NCI-H524 treated with DMSO at 0.1 percent for 48 hours (cell line): Measurements from ENCODE around the gene THADA.
"Not testable (repeated sequence)": the region's sequence is repeated elsewhere in the genome, so short reads cannot be mapped to it uniquely, and the experiment has no call there.

ENCODE experiments used
- DNase-seq: peaks from one replicate; lab custom pipeline; 2025; lab: John Stamatoyannopoulos, UW

THADA gene, protein sequence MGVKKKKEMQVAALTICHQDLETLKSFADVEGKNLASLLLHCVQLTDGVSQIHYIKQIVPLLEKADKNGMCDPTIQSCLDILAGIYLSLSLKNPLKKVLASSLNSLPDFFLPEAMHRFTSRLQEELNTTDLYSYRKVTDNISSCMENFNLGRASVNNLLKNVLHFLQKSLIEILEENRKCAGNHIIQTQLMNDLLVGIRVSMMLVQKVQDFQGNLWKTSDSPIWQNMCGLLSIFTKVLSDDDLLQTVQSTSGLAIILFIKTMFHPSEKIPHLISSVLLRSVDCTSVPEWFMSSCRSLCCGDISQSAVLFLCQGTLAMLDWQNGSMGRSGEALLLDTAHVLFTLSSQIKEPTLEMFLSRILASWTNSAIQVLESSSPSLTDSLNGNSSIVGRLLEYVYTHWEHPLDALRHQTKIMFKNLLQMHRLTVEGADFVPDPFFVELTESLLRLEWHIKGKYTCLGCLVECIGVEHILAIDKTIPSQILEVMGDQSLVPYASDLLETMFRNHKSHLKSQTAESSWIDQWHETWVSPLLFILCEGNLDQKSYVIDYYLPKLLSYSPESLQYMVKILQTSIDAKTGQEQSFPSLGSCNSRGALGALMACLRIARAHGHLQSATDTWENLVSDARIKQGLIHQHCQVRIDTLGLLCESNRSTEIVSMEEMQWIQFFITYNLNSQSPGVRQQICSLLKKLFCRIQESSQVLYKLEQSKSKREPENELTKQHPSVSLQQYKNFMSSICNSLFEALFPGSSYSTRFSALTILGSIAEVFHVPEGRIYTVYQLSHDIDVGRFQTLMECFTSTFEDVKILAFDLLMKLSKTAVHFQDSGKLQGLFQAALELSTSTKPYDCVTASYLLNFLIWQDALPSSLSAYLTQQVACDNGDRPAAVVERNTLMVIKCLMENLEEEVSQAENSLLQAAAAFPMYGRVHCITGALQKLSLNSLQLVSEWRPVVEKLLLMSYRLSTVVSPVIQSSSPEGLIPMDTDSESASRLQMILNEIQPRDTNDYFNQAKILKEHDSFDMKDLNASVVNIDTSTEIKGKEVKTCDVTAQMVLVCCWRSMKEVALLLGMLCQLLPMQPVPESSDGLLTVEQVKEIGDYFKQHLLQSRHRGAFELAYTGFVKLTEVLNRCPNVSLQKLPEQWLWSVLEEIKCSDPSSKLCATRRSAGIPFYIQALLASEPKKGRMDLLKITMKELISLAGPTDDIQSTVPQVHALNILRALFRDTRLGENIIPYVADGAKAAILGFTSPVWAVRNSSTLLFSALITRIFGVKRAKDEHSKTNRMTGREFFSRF (N-terminal part only)

DNA sequence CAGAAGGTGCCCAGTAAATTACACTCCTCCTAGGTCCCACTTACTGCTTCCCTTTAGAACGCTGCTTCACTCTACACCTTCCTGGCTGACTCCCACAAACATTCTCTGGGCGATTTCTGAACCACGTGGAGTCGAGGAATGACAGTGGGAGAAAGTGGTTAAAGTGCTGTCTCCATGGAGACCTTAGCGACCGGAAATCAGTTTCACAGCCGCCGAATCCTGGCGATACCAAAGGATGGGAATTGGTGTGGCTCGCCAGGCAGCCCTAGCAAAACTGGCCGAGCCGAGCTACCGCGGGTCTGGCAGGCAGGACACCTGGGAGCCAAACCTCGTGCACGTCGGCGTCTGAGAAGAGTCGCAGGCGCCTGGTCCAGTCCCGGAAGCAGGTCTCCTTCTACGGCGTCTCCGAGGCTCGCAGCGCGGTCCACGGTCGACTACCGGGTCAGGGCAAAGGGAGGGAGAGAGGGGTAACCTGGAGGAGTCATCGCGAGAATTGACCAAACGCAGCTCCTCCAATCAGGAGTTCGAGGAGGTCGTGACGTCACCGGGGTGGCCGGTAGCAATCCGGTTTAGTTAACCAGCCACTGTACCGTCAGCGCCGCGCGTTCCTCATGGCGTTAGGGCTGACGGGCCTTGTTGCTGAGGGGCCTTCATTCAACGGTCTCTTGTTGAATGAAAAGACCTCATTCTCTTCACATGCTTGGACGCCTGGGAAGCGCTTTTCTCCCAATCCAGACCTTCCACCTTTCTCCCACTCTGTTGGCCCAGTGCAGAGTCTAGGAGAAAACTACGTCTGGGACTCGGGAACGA lies at the start of gene THADA:
Gene THADA, minus strand, starts transcription at position 436 of the 810 bp plus-strand sequence. CDS start 3,646 bp downstream, outside the sequence.
- peak; percentile 94 for DNase-seq

DNA sequence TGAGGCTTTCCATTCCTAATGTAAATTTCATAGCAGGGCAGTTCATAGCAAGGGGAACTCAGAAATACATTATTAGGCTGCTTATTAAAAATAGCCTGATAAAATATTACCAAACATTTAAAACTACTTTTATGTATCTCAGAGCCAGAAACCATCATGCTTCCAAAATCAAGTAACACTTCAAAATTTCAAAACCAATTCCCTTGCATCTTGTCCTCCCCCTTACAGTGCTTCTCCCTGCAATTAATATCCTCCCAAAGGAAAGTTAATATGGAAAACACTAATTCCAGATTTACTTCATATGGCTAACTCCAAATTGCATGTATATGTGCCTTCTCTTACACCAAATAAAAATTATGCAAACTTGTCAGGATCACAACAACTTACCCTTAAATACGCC lies 47.8 kb upstream of the THADA start:
- no peak for DNase-seq

DNA sequence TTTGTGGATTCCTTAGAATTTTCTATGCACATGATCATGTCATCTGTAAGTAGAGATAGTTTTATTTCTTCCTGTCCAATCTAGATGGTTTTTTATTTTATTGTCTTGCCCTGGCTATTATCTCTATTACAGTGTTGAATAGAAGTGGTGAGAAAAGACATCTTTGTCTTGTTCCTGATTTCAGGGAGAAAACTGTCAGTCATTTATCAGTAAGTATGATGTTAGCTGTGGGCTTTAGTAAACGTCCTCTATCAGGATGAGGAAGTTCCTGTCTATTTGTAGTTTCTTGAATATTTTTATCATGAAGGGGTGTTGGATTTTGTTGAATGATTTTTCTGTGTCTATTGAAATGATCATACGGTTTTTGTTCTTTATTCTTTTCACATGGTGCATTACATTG lies 46.5 kb upstream of the THADA start:
- DNase-seq: no peak

DNA sequence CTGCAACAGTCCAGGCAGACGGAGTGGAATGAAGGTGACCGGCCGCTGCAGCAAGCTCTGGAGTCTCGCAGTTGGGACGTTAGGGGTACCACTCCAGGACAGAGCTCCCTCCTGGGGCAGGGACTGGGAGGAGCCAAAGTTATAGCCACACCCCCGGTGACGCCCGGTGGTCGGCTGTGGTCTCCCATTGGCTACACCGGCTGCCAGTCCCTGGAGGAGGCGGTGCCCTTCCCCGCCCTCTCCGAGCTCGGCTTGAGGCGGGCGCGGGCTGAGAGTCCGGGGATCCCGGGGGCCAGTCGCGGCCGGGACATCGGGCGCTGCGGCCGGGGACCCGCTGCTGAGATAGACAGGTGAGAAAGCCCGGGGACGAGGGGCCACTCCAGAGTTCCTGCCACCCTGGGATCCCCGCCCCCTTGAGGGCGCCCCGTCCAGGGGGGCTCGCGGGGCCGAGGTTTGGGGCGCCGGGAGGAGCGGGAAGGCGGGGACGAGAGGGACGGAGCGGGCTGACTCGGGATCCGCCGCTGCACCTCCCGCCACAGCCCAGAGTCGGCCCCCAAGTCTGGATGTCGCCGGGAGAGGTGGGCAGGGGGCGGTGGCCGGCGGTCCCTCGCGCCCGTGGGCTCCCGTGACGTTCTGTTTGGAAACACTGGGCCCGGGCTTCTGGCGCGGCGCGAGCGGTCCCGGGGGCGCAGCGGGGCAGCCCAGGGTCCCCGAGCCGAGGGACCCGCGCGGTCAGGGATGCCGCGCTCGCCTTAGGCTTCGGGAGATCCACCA lies 41.4 kb upstream of the THADA start, which contains the start of gene PLEKHH2:
Gene PLEKHH2, plus strand, starts transcription at position 231 of the 774 bp plus-strand sequence. CDS start 7,414 bp downstream, outside the sequence.
- peak; percentile 8 for DNase-seq

DNA sequence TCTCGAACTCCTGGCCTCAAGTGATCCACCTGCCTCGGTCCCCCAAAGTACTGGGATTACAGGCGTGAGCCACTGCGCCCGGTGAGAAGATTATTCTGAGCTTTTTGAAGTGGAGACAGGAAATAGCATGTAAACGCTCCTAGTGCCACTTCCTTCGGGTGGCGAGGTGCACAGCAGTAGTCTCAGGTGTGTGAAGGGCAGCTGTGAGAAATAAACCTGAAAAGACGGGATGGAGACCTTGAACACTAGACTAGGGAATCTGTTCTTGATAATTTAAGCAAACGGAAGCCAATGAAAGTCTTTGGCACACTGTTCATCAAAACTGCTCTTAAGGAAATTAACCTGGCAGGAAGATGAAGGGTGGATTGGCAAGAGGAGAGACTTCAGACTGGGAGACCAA lies 40.8 kb upstream of the THADA start:
- DNase-seq: no peak

DNA sequence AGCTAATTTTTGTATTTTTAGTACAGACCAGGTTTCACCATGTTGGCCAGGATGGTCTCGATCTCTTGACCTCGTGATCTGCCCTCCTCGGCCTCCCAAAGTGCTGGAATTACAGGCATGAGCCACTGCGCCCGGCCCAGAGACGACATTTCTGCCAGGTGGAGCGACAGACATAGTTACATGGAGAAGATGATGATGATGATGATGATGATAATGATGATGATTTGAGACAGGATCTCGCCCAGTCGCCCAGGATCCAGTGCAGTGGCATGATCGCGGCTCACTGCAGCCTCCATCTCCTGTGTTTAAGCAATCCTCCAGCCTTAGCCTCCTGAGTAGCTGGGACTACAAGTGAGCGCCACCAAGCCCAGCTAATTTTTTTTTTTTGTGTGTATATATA lies 40.3 kb upstream of the THADA start:
- DNase-seq: not testable (repeated sequence)

DNA sequence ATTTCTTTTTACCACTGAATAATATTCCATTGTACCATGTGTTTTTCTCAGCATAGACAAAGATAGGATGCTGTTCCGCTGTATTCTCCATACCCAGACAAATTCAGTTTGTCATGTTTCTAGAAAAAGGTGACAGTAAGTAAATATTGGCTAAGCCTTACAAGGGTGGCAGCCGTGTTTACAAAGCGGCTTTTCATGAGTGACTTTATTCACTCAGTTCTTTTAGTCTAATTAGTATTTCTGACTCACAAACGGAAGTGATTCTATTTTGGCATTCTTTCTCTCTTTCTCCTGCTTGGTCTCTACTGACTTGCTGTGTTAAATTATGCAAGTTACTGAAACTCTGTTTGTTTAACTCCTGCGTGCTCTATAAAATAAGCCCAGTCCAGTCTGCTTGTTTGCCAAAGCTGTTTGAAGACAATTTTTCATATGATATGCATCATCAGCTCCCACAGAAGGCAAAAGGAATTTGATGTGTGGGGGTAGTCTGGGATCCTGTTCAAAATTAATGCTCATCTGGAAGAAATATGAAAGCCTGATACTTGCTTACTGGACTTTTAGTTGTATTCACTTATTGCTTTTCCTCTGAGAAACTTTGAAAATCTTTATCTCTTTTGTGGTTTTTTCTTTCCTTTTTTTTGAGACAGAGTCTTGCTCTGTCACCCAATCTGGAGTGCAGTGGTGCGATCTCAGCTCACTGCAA lies 38.9 kb upstream of the THADA start:
- no peak for DNase-seq

DNA sequence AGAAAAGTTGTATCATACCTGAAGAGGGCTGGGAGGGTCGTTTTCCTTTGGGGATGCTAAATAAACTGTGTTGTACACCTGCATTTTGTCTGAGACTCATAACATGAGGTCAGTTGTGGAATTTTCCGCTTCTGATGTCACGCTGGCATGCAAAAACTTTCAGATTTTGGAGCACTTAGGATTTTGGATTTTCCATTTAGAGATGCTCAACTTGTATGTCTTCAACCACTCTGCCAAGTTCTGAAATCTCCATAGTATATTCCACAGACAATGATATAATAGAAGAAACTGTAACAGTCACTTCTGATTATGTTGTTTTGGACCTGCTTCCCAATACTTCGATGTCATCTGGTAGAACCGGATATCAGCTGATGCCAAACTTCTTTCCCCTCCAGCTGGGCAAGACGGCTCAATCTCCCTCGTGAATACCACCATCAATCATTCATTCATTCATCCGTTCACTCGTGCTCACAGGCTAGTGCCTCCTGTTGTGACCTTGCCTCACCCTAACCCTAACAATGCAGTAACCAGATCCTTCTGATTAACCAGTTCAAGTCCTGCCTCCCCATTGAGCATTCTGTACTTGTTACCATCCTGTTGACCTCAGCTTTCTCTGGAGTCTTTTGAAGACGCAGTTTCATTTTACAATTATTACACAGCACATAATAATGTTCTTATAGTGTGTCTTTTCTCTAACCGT lies 35.9 kb upstream of the THADA start:
- no peak for DNase-seq

DNA sequence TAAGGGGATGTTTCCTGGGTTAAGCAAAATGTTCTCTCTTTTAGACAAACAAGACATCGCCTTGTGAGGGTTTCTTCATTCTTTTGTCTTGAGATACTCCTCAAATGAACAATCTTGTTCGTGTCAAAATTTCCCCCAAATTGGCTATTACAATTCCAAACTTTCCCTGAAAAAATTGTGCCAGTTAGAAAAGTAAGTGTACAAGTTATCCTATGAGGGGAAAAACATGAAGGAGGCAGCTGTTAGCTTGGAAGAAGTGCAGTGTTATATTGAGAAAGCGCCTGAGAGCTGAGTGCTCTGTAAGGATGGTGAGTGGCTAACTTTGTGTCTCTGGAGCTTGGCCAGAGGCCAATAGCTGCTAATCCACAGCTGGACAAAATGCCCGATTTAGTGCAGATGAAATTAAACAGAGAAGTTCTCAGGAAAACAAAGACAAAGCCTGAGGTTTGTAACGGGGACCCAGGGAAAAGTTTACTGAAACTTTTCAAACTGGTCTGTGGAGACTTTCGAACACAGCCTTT lies 27.2 kb upstream of the THADA start:
- peak; percentile 41 for DNase-seq

DNA sequence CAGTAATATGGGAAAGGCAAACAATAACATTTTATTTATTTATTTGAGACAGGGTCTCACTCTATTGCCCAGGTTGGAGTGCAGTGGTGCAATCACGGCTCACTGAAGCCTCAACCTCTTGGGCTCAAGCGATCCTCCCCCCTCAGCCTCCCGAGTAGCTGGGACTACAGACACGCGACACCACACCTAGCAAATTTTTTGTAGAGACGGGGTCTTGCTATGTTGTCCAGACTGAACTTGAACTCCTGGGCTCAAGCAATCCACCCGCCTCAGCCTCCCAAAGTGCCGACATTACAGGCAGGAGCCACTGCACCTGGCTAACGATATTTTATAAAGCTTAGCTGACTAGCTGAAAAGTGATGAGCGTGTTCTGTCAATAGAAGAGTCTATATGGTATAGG lies 23.7 kb upstream of the THADA start:
- no peak for DNase-seq

DNA sequence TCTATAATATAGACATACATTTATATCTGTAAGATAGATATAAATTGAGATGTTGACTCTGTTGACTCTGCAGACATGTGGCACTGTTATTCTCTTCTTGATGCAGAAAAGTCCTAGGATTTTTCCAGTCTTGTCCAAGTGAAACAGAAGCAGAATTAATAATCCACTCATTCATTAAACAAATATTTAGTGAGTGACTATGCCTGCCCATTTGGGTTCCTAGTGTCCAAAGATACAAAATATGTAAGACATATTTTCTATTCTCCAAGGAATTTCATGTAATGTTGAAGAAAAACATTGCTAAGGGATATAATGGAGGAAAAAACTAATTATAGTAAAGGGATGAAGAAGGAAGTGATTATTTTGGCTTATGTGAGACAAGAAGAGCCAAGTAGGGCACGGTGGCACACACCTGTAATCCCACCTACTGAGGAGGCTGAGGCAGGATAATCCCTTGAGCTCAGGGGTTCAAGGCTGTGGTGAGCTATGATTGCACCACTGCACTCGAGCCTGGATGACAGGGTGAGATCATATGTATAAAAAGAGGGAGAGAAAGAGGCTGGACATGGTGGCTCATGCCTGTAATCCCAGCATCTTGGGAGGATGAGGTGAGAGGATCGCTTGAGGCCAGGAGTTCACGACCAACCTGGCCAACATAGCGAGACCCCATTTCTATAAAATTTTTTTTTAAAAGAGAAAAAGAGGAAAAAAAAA lies 21.3 kb upstream of the THADA start:
- no peak for DNase-seq

DNA sequence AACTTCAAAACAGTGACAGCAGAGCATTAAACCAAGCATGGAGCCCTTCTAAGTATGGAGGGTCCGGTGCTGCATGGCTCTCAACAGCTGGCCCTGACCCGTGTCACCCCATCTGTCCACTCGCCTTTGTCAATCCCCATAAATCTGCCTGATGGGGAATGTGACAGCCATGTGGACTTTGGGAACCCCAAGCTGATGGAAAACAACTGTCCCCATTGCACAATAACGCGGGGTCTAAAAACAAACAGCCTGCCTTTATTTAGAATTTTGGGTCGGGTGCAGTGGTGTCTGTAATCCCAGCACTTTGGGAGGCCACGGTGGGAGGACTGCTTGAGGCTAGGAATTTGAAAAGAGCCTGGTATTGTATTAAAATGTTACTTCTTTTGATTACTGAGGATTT lies 17.1 kb upstream of the THADA start:
- no peak for DNase-seq

DNA sequence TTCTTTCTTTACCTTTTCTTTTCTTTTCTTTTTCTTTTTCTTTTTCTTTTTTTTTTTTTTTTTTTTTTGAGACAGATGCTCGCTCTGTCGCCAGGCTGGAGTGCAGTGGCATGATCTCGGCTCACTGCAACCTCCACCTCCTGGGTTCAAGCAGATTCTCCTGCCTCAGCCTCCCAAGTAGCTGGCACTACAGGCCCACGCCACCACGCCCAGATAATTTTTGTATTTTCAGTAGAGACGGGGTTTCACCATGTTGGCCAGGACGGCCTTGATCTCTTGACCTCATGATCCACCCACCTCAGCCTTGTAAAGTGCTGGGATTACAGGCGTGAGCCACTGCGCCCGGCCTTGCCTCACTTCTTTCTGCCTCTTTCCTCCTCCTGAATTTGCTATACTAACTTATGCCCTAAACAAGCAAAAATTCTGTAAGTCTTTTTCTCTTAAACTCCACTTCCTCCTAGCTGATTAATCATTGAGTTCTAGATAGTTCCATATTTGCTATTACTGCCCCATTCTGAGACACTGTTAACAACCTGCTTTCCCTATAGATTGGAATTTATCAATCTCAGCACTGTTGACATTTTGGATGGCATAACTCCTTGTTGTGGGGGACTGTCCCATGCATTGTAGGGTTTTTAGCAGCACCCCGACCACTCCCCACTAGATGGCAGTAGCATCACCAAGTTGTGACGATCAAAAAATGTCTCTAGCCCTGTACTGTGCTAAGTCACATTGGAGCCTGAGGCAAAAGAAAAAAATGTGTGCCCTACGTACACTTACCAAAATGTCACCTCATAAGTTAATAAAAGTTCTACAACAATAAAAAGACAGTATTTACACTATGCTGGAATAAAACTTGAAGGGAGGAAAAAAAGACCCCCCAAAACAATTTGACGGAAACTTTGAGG lies 16.4 kb upstream of the THADA start:
- peak; percentile 10 for DNase-seq

DNA sequence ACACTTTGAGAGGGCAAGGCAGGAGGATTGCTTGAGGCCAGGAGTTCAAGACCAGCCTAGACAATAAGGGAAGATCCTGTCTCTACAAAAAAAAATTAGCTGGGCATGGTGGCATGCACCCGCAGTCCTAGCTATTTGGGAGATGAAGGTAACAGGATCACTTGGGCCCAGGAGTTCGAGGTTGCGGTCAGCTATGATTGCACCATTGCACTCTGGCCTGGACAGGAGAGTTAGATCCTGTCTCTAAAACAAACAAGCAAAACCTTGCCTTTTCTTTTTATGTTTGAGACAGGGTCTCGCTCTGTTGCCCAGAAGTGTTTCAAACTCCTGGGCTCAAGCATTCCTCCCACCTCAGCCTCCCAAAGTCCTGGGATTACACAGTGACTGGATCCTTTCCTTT lies 14.5 kb upstream of the THADA start:
- DNase-seq: no peak

DNA sequence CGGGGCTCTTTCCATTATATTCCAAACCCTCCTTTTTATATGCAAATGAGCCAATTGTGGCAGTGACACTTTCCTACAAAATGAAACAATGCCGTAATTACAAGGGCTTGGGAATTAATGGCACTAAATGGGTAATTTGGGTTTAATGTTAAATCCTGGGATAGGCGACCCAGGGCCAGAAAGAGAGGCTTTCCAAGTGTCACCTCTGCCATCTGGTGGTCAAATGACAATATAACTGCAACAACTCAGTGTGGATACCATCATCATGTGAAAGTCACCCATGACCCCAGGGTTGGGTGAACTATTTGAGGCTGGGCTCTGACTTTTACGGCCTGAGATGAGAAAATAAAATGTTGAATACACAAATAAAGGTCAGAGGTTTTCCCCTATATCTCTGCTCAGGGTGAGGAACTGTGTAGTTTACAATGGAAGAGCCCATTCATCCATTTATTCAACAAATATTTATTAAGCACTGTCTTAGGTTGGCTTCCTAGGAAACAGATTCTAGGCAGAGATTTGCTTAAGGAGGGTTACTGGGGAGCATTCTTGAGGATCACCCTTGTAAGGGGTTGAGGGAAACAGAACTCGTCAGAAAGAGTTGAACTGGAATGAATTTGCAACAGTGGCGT lies 13.6 kb upstream of the THADA start:
- DNase-seq: no peak

DNA sequence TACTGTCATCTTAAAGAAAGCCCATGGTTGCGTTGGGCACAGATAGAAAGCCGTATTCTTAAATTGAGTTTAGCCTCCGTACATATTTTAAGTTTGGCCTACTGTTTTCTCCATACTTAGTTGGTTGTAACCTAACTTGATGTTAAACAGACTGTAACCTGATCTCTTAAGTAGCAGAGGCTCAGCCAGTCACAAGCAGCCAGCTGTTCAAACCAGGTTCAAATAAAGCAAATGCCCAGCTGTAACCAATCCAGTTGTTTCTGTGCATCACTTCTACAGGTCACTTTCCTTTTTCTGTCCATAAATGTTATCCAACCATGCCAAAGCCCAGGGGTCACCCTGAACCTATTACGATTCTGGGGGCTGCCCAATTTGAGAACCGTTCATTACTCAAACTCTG lies 10.0 kb upstream of the THADA start:
- peak; percentile 40 for DNase-seq
